Embryonic facial prominence (tissue), 1 donor: ENCODE data around the gene C1QTNF9B.
"Not testable (repeated sequence)": the region's sequence is repeated elsewhere in the genome, so short reads cannot be mapped to it uniquely, and the experiment has no call there.

Experiments used
- DNase-seq: peaks from one replicate; pipeline ENCODE4 v3.0.0-alpha.2; 2016; ENCODE audit errors: extremely low spot score

Gene C1QTNF9B

DNA sequence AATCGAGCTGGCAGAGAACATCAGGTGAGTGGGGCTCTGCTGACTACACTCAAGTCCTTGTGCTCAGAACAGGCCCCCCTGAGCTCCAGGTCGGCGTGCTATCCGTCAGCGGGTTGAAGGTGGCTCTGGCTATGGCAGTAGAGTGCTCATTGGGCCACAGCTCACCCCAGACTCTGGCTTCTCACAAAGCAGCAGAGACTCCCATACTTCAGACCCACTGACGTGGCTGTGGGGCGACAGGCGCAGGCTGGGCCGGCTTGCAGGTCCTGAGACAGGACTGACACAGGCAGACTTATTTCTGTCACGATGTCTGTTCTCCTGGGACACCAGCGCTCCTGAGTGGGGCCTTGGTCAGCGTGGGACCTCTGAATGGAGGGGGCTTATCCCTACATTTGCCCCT, 2.6 kb downstream of the C1QTNF9B start:
- not testable (repeated sequence) for DNase-seq

DNA sequence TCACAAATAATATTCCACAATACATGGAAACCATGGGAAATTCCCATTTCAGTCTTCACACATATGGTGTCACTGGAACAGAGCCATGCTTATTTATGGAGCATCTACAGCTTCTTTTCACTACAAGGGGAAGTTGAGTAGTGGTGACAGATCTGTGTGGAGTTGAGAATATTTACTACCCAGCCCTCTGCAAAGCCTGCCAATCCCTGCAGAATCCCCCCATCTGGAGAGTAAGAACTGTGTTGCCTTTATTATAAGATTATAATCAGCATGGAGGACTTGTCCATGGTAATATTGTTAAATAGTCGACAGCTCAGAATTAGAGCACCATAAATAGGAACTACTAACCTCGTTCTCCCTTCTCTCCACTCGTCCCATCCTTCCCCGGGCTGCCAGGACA, 3.5 kb downstream of the C1QTNF9B start:
- DNase-seq: not testable (repeated sequence)

DNA sequence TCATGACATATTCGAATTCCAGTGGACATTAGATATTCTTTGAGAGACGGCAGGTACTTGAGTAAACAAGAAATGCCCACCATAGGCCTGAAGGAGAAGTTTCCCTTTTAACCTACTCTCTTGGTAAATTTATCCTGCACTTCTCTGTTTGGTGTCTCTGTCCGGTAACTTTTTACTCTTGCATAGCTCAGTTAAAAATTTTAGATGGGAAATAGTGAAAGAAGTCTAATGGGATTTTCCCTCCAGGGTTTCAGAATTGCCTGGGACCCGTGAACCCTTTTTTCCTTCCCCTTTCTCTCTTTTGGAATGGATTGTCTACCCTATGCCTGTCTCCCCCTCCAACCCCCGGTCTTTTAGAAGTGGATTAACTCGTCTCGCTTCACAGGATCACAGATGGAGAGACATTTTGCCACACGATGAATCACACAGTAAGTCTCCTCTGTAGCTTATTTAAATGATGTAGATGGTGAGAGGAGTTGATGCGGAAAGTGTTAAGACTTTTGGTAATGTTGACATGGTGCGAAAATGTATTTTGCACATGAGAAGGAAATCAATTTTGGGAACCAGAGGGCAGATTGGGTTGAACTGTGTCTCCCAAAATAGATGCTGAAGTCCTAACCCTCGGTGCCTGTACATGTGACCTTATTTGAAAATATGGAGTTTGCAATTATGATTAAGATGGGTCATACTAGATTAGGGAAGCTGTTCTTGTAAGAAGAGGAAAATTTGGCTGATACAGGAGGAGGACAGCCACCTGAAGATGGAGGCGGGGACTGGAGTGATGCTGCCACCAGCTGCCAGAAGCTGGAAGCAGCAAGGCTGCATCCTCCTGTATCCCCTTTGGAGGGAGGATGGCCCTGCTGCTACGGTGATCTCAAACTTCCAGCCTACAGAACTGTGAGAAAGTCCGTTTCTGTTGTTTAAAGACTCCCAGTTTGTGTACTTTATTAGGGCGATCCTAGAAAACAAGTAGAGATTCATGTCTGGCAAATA, 7.4 kb downstream of the C1QTNF9B start:
- no peak for DNase-seq

DNA sequence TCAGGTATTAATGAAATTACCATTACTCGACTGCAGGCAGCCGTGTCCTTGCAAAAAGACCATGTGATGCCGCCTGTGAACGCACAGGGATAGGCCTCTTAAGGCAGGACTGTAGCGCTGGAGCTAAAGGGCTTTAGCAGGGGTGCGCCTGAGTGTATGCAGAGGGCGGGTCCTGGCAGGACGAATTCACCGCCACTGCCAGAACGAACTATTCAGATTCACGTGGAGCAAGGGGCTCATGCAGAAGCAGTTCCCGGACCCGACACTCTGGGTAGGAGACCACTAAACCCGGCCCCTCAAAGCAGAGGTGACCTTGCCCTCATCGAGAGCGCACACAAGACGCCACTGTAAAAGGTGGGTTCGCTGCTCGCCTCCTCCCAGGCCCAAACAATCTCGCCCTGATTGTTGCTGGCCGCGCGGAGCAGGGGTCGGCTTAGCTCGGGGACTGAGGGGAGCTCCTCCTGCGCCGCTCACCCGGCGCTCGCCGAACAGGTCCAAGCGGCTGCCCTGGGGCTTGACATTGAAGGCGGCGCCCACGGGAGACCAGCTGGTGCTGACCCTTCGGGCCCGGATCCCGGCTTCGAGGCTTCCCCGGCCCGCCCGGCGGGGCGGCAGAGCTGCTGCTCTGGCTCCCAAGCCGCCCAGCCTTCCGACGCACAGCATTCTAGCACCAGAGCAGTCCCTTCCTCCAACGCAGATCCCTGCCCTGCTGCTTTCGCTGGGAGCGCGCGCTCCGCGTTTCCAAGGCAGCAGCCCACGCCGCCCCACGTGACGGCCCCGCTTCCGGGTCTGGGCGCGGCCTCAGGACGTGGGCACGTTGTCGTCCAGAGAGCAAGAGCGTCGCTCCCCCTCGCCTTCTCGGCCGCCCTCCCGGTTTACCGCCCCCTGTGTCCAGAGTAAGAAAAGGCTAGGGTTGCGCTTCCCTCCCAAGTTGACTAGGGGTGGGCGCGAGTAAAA, 8.4 kb downstream of the C1QTNF9B start, which contains the start of gene MIPEP:
Gene MIPEP, minus strand, starts transcription at position 743 of the 957 bp plus-strand sequence. Its CDS starts 80 bp downstream, at position 663.
- peak; percentile 84 for DNase-seq

DNA sequence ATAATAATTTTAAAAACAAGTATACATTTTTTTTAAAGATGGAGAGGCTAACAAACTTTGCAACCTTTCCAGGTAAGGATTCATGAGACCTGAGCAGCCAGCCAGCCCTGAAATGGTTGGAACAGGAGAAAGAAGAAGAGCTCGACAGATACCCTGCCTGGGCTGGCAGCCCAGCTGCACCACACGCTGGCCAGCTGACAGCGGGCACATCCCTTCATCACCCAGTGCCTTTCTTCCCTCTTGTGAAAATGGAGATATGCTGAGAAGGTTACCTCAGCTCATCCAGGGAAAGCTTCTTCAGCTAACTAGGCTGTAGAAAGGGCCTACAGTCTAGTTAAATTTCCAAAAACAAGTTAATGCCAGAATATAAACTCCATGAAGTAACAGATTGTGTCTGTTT, 12.9 kb downstream of the C1QTNF9B start:
- not testable (repeated sequence) for DNase-seq

DNA sequence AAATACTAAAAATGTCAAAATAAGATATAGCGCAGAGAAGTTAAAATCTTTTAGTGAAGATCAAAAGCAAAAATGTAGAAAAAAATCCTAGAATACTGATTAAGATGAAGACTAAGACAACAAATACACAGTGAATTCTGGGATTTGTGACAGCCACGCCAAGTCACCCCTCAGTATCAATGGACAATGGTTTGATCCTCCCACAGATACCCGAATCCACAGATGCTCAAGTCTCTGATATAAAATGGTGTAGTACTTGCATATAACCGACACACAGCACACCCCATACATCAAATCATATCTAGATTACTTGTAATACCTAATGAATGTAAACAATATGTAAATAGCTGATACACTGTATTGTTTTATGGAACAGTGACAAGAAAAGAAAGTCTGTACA, 14.0 kb downstream of the C1QTNF9B start:
- DNase-seq: no peak

DNA sequence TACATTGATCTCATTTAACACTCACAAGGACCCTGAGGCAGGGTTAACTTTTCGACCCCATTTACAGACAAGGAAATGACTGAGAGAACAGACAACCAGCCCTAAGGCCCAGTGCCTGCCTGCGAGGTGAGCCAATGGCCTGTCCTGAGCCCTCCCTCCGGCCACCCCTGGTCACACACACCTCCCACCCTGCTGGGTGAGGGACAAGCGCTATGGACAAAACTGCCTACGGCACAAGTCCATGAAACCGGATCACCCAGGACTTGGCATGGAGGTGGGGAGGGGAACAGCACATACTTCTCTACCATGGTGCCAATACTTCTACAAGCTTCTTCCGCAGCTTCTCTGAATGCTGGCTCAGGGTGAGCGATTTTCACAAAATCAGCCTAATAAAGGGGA, 15.9 kb downstream of the C1QTNF9B start:
- DNase-seq: not testable (repeated sequence)

DNA sequence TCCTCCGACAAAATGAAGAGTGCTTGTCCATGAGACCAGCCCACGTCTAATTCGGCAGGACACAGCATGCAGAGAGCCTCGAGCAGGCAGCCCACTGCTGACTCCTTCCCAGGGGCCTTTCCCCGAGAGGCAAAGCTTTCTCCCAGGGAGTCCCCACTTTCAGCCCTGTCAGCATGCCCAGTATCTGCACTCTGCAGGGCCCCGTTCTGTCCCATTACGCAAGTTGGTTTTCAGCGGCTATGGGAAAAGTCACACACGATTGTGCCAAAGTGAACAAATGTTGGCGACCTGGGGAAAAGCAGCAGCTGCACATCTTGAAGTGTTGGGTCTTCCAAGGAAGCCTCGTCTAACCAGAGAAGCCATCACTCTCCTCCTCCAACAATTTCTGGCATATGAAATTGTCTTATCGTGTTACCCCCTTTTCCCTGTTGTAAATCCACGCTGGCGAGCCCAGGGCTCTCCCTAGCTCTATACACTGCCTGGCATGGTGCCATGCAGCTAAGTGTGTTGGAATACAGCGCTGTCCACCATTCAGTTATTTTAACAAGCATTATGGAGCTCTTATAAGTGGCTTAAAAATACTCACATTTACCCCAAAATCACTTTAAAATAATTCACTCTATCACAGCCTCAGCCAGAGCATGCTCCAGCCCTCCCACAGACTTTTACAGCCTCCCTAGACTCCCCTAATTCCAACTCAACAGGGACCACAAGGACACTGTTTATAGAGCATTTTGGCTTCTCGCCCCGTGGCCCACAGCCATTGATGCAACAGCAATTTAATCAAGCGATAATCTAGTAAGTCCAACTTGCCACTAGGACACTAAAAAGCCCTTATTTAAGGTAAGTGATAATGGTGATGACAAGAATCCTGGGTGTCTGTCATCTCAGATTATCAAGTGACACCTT, 16.6 kb downstream of the C1QTNF9B start:
- DNase-seq: not testable (repeated sequence)

DNA sequence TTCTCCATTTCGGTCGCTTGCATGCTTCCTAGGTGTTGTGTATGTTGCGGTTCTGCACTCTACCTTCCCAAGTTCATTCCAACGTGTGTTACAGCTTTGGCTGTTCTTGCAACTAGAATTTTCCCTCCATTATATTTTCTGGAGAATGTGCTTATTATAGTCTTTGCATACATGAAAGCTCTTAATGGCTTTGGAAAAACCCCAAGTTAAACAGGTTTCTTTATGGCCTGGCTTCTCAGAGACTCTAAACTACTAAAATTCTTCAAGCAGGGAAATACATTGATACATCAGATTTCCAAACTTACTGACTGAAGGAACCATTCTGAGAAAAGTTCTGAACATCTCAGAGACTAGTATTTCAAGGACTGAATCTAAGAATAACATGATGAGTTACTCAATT, 20.0 kb downstream of the C1QTNF9B start:
- no peak for DNase-seq

DNA sequence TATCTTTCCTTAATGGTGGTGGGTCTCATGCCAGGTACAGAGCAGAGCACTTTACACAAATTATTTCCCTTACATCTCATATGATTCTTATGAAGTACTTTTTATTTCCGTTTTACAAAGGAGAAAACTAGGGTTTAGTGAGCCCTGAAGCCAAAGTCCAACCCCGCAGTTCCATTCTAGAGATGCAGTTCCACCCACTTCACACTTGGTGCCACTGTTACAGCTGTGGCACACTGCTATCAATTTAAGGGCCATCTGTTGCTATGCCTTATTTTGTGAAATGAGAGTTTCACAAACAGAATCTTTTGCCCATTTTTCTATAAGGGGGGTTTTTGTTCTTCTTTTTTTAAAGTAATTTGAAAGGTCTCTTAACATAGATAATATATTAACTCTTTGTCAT, 21.0 kb downstream of the C1QTNF9B start:
- DNase-seq: no peak

DNA sequence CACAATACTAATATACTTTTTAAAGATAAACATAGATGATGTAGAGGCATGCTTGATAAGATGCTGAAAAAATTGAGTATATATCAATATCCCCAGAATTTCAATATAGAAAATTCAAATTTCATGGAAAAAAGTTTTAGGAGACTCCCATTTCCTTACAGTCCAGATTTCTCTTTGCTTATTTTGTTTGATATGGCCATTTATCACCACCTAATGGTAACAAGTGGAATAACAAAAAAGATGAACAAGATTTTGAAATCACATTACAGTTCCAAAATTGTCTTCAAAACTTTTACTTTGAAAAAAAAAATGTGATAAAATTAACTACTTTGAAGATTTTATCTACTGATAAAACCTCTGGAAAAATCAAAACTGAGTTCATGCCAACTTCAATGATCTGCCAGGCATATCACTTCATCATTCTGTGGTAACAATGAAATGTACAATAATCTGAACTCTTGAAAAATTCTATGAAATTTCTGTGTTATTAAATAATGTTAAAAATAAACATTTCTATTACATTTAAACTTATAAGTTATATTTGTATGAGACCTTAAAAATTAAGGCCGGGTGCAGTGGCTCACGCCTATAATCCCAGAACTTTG, 25.6 kb downstream of the C1QTNF9B start:
- DNase-seq: peak; percentile 48

DNA sequence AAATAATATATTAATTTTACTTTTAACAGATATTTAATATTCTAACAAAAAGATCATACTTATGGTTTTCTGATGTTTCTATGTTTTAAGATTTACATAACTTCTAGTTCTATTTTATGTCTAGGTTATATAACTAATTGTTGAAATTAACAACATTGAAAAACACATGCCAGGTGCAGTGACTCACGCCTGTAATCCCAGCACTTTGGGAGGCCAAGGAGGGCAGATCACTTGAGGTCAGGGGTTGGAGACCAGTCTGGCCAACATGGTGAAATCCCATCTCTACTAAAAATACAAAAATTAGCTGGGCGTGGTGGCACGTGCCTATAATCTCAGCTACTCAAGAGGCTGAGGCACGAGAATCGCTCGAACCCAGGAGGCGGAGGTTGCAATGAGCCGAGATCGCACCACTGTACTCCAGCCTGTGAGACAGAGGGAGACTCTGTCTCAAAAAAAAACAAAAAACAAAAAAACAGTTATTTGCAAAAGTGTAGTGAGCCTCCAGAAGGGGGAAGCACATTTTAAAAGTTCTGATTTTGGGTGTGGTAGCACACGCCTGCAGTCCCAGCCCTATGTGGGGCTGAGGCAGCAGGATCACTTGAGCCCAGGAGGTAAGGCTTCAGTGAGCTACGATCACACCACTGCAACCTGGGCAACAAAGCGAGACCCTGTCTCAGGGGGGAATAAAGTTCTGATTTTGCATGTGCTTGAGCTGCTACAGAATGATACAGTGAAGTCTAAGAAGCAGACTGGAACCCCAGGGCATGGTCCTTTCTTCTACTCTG, 26.8 kb downstream of the C1QTNF9B start:
- no peak for DNase-seq

DNA sequence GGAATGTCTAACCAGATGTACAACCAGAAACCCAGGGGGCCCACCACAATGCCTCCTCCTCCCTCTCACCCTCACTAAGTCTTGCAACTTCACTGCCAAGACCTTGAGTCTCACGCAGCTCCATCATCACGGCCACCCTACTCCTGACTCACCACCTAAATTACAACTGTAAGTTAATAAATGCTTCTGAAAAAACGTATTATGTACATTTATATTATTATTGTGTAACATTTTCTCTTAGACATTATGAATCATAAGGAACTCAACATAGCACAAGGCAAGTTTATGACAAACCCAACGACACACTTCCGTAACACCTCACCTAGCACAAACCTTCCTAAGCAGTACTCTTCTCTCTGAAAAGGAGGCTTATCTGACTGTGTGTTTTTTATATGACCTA, 28.8 kb downstream of the C1QTNF9B start:
- DNase-seq: no peak

DNA sequence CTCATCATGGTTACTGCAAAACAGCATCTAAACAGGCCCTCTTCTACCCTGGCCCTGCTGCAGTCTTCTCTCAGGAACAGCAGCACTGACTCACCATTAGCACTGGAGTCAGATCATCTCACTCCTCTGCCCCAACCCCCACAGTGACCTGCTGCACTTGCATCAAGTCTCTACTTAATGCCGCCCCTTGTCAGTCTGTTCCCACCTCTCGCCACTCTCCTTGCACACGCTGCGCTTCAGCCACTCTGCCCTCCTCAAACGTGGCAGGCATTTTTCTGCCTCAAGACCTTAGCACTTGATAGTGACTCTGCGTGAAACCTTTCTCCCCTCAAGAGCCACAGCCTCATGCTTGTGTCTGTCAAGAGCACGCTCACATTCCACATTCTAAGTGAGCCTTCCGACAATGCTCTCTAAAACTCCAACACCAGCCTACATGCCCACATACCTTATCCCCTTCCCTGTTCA, 30.2 kb downstream of the C1QTNF9B start:
- no peak for DNase-seq

DNA sequence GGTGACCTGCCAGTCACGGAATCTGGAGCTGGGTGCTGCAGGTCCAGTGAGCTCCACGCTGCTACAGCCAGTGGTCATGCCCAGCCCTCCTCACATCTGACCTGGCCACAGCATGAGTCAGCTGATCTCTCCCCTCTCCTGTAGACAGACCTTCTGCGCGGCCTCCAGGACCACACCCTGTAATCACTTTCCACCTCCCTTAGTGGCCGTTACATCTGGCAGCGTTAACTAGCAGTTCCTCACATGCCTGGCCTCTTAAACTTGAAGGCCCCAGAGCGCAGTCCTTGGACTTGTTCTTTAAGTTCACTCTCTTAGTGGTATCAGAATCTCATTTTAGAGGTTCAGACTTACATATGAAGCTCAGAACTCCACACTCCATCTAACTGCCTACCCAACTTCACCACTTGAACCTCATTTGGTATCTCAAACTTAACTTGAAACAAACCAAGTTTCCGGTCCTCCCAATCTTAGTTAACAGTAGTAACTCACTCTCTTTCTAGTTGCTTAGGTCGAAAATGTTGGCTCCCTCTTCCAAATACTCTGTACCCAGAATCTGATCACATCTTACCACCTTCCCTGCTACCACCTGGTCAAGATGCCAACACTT, 30.8 kb downstream of the C1QTNF9B start:
- DNase-seq: no peak

DNA sequence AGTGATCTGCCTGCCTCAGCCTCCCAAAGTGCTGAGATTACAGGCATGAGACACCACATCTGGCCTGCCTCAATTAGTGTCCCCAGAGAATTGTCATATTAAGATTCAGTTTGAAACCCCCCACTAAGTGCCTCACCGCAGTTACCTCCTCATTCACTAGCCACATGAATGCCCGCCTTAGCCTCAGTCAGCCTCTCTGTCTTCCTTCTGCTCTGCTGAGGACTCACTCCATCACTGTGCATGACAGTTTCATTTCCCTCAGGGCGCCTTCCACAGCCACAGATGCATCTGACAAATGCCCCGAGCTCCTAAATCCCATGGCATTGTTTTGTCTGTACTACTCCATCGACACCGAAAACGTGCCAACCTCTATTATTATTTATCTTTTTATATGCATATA, 31.4 kb downstream of the C1QTNF9B start:
- no peak for DNase-seq

DNA sequence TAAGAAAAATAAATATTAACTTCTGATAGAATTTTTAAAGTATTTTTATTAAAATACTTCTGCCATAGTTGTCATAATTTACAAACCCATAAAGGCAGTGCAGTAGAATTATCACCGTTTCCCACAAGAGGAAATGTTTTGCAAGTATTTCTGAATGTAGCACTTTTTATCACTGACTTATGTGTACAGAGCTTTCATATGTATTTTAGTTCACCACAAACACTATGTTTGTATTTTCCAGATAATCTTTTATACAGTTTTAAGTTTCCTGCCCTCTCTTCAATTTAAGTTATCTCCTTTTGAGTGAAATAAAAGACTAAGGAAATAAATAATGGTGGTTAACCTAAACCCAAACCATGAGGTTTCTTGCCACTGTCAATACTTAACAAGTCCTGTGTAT, 32.3 kb downstream of the C1QTNF9B start:
- no peak for DNase-seq

DNA sequence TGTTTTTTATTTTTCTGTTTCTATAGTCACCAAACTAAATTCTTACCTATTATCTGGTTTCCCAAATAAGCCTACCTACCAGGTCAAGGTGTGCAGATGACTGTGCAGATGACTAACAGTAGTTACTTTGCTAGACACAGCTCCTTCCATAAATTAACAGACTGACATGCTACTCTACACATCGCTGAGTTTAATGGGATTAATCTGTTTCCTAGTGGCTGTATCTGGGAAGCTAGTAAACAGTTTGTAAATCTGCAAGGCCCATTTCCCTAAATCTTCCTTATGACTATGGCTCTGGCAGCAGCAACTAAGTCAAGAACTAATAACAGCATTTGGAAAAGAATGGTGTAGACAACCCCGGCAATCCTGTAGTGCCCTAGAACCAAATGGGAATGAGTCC, 36.0 kb downstream of the C1QTNF9B start:
- no peak for DNase-seq

DNA sequence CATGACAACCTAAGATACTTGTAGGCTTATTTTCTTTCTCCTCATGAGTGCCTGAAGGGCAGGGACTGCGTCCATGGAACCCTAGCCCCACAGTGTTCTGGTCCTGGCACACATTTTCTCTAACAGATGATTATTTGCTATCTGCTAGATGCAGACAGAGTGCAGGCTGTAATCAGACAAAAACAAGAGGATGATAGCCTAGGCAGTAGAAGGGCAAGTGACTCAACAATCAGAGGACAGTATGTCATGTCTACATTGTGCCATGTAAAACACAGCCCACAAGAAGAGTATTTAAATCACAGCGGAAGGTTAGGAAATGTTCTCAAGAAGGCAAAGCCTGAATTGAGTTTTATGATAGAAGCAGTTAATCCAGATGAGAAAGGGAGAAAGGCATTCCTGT, 37.4 kb downstream of the C1QTNF9B start:
- DNase-seq: no peak
